BJ (cell line): ENCODE measurements around the gene KIF1A. TPM values are rescaled to one million over a fixed set of nuclear protein-coding genes. Genes with fewer than 3 reads are reported as not detected.

Experiments
- CTCF ChIA-PET: fragments of 350-600 bp; formaldehyde crosslinking; extraction: SDS; loops from one replicate; lab custom pipeline; 2021; ENCODE audit warnings: antibody characterized with exemption, inconsistent platforms; lab: Yijun Ruan, JAX
- POLR2A ChIA-PET: fragments of 300-600 bp; sonication (Branson Sonifier 250); formaldehyde crosslinking; extraction: SDS; loops from one replicate; lab custom pipeline; 2021; ENCODE audit warnings: antibody characterized with exemption; lab: Charles Lee
- DNase-seq: peaks from one replicate; pipeline ENCODE4 v3.0.0-alpha.2; 2011; ENCODE audit warnings: low read depth
- H3K27me3 ChIP-seq: 2 replicates; pipeline ENCODE4 v1.6.0; 2011; ENCODE audit warnings: low read length; ENCODE audit not compliant: control insufficient read depth, insufficient read depth
- H3K36me3 ChIP-seq: 2 replicates; pipeline ENCODE4 v1.5.1; 2011; ENCODE audit warnings: low read length; ENCODE audit not compliant: control insufficient read depth, insufficient read depth
- H3K4me3 ChIP-seq: 2 replicates; pipeline ENCODE4 v1.5.1; 2011; ENCODE audit warnings: low read depth, mild to moderate bottlenecking, control low read depth, low read length
- polyA plus RNA-seq: library from polyadenylated mRNA; depleted of rRNA; stranded (reverse); fragments of >200 nt; gene quantifications from 2 replicates; pipeline ENCODE4 v1.2.3, GENCODE V29; 2011
- TF ChIP-seq, protein P1 (sequence below): IDR thresholded peaks from 2 replicates; pipeline ENCODE4 v1.5.1; 2011; ENCODE audit warnings: low read depth, mild to moderate bottlenecking, control low read depth, inconsistent platforms, low read length, moderate library complexity; ENCODE audit not compliant: insufficient read depth

Gene KIF1A
- polyA plus RNA-seq, 1 experiment = 0.01 TPM

DNA sequence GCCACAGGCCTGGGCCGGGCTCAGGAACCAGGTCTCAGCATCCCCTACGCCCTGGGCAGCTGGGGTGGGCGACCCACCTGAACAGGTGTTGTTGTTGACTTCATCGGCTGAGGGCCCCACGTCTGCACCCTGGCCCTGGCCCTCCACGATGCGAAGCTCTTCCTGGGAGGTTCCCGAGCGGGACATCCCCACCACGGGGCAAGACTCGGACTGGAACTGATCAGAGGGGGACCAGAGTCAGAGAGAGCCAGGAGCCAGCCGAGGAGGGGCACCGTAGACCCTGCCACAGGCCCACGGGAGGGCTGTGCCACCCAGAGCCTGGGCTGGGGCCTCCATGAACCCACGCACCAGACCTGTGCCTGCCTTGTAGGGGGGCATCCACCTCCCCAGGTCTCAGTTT lies 74.1 kb downstream of the KIF1A start:
- DNase-seq = no peak
- POLR2A ChIA-PET = no interaction called here
- Histone ChIP-seq H3K27me3 (peaks cover 3% of the 10 kb centered on the region; the same call in 1 of the 2 replicates), H3K36me3 (no peaks in the 10 kb centered on the region), H3K4me3 (no peak overlapping the region)
- TF ChIP-seq, protein P1, sequence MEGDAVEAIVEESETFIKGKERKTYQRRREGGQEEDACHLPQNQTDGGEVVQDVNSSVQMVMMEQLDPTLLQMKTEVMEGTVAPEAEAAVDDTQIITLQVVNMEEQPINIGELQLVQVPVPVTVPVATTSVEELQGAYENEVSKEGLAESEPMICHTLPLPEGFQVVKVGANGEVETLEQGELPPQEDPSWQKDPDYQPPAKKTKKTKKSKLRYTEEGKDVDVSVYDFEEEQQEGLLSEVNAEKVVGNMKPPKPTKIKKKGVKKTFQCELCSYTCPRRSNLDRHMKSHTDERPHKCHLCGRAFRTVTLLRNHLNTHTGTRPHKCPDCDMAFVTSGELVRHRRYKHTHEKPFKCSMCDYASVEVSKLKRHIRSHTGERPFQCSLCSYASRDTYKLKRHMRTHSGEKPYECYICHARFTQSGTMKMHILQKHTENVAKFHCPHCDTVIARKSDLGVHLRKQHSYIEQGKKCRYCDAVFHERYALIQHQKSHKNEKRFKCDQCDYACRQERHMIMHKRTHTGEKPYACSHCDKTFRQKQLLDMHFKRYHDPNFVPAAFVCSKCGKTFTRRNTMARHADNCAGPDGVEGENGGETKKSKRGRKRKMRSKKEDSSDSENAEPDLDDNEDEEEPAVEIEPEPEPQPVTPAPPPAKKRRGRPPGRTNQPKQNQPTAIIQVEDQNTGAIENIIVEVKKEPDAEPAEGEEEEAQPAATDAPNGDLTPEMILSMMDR = no peak
- CTCF ChIA-PET = no interaction called here

DNA sequence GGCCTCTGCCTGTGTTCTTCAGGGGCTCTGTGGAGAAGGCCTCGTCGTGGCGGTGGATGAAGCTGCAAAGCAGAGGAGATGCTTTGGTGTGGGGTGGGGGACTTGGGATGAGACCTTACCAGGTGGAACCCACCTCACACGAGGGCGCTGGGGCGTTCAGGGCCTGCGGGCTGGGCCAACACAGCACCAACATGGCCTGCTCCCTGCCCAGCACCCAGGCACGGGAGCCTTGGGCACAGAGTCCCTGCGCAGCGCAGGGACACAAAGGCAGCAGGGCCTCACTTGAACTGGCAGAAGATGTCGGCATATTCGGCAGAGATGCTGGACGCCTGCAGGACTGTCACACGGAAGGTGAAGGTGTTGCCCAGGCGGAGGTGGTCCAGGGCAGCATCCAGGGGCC lies 74.6 kb downstream of the KIF1A start:
- DNase-seq = no peak
- Histone ChIP-seq H3K4me3 (no peak overlapping the region), H3K36me3 (no peaks in the 10 kb centered on the region), H3K27me3 (peaks cover 3% of the 10 kb centered on the region; the same call in 1 of the 2 replicates)
- TF ChIP-seq, protein P1 = no peak
- ChIA-PET POLR2A (no interaction called here), CTCF (no interaction called here)

- TF ChIP-seq, protein P1 = no peak
- ChIA-PET POLR2A (no interaction called here), CTCF (no interaction called here)
- no peak overlapping the region for H3K4me3 ChIP-seq
- DNase-seq = no peak
- no peaks in the 10 kb centered on the region for H3K36me3 ChIP-seq
- peaks cover 3% of the 10 kb centered on the region; the same call in 1 of the 2 replicates for H3K27me3 ChIP-seq
Observed at GRCh38 chr2:240742602-240743095, 77.4 kb downstream of the KIF1A start.

DNA sequence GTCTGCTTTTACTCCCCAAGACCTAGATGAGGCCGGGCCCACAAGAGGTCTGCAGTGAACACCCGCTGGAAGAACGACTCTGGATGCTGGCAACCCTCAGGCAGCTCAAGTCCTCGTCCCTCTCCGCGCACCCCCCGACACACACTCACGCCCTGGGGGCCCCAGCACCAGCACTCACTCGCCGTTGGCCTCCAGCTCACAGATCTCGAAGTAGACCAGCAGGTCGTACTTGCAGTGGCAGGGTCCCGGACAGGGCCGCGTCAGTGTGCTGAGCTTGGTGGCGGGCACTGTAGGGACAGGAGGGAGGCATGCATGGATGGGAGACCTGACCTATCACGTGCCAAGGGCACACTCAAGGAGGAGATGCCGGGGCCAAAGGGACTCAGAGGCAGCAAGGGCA lies 78.9 kb downstream of the KIF1A start:
- POLR2A ChIA-PET = no interaction called here
- Histone ChIP-seq H3K27me3 (peaks cover 3% of the 10 kb centered on the region; the same call in 1 of the 2 replicates), H3K4me3 (no peak overlapping the region), H3K36me3 (no peaks in the 10 kb centered on the region)
- TF ChIP-seq, protein P1 = no peak
- CTCF ChIA-PET = no interaction called here
- DNase-seq = no peak

GRCh38 chr2:240739797-240740196 lies 80.2 kb downstream of the KIF1A start:
- H3K4me3 ChIP-seq = no peak overlapping the region
- no peaks in the 10 kb centered on the region for H3K36me3 ChIP-seq
- ChIA-PET CTCF (no interaction called here), POLR2A (no interaction called here)
- TF ChIP-seq, protein P1 = no peak
- peaks cover 3% of the 10 kb centered on the region; the same call in 1 of the 2 replicates for H3K27me3 ChIP-seq
- DNase-seq = no peak
